ENCODE measurements around the gene LDHD. TPM values are rescaled to one million over a fixed set of nuclear protein-coding genes. Genes with fewer than 3 reads are reported as not detected.

LDHD gene
- total and polyA plus RNA-seq, 7 donors = 2.5 to 114 (median 7.6) TPM

DNA sequence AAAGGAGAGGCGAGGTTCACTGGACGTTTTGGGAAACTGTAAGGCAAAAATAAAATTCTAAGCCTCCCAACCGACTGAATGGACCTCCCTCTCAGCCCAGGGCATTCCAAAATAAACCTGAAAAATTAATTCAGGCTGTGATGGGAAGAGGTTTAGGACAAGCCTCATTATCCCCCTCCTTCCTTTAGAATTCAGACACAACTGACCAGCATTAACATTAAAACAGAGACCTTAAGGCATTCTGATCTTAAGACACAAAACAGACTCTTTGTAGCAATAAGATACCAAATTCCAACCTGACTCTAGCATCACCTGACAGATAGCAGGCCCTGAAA, 298 bp upstream of the LDHD start:
- no peaks in the 10 kb centered on the region for H3K27me3 ChIP-seq
- no peak overlapping the region for H3K27ac ChIP-seq
- peaks cover 0 to 30% (median 10%) of the 10 kb centered on the region in 4 donors for H3K4me1 ChIP-seq
- no peak for DNase-seq
- H3K4me3 ChIP-seq = peak overlapping the region; percentile 39 to 59 (median 46)
- H3K36me3 ChIP-seq = no peaks in the 10 kb centered on the region
- peaks cover 0 to 4% (median under 1%) of the 10 kb centered on the region in 4 donors for H3K9me3 ChIP-seq
- TF ChIP-seq POLR2AphosphoS5 (IDR thresholded peaks at IDR 0.05) (no peak), EP300 (IDR thresholded peaks at IDR 0.05) (no peak), POLR2A (IDR thresholded peaks at IDR 0.05) (no peak)
- TF ChIP-seq, protein P1, sequence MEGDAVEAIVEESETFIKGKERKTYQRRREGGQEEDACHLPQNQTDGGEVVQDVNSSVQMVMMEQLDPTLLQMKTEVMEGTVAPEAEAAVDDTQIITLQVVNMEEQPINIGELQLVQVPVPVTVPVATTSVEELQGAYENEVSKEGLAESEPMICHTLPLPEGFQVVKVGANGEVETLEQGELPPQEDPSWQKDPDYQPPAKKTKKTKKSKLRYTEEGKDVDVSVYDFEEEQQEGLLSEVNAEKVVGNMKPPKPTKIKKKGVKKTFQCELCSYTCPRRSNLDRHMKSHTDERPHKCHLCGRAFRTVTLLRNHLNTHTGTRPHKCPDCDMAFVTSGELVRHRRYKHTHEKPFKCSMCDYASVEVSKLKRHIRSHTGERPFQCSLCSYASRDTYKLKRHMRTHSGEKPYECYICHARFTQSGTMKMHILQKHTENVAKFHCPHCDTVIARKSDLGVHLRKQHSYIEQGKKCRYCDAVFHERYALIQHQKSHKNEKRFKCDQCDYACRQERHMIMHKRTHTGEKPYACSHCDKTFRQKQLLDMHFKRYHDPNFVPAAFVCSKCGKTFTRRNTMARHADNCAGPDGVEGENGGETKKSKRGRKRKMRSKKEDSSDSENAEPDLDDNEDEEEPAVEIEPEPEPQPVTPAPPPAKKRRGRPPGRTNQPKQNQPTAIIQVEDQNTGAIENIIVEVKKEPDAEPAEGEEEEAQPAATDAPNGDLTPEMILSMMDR (IDR thresholded peaks at IDR 0.05) = no peak
- intact Hi-C loops (cut with DNase I) = loop anchor here (2.0 to 10.0 kb wide), 2 partner anchors 32 to 512 kb away; partner anchors contain the start of genes GLG1 and ZFP1
- 50 to 65% methylated on average over 3 of the region's 3 CpGs for WGBS, 2 donors

DNA sequence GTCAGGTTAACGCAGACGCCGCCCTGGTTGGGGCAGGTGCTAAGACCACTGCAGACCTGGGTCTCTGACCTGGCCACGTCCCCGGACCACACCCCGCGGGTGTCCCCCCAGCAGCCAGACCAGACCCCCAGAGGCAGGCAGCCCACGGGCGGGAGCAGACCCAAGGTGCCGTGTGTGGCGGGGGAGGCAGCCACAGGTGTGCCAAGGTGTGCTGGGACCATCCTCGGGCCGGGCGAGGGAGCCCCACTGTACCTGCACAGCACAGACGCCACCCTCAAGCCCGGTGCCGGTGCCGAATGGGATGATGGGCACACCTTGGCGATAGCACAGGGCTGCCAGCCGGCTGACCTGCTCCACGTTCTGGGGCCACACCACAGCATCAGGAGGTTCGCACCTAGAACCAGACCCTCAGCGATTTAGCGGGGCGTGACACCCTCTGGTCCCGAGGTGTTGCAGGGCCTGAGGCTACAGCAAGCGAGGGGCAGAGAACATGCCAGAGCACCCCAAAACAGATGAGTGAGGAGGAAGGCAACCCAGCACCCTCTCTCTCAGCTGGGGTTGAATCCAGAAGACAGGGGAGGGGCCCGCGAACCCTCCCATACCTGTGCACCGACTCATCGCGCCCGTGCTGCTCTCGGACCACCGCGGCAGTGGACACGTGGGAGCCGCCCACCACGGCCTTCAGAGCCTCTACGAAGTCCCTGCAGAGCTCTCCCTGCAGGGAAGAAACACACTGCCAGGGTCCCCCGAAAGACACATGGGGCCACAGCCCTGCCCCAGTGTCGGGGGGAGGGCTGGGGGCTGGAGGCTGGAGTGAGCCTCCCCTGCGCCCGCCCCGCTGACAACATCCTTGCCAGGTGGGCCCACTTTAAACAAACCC, 1.4 kb downstream of the LDHD start:
- TF ChIP-seq POLR2A (IDR thresholded peaks at IDR 0.05) = no peak
- no peak for DNase-seq
- H3K4me3 ChIP-seq = peak overlapping the region in 1 of 4 donors; percentile 59
- H3K27ac ChIP-seq = no peak overlapping the region
- no peaks in the 10 kb centered on the region for H3K36me3 ChIP-seq
- no peaks in the 10 kb centered on the region for H3K9me3 ChIP-seq
- H3K4me1 ChIP-seq = peaks cover 0 to 47% (median 26%) of the 10 kb centered on the region in 4 donors
- WGBS, 2 donors = 89 to 93% methylated on average over 45 of the region's 45 CpGs
- no peaks in the 10 kb centered on the region for H3K27me3 ChIP-seq
- intact Hi-C loops (cut with DNase I) = loop anchor here (10.0 kb wide), 1 partner anchor 510 kb away; the partner anchor contains the start of gene GLG1

DNA sequence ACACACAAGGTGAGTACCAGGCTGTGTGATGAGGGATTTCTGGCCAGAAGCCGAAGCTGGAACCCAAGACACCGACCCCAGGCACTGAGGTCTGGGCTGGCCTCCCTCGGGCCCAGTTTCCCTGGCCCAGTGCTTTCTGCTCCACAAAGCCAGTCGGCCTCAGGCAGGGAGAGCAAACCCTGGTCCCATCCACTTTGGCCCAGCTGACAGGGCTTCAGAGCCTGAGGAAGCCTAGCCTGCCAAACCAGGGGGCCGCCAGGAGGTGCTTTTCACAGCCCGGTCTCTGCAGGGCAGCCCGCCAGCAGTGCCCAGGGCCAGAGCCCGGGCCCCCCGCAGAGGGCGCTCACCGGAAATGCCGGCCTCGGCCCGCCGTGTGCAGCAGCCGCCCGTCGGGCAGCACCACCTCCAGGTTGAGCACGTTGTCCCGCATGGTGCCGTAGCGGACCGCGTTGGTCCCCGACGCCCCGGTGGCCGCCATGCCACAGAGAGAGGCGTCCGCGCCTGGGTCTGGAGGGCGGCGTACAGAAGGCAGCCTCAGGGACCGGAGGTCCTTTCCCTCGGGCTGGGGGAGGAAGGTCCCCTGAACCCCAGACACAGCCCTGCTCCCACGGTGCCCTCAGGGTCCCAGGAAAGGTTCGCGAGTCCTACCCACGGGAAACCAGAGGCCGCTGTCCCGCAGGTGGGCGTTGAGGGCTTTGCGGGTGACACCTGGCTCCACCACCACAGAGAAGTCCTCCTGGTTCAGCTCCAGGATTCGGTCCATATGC, 2.2 kb downstream of the LDHD start:
- peaks cover 0 to 55% (median 35%) of the 10 kb centered on the region in 4 donors for H3K4me1 ChIP-seq
- TF ChIP-seq EP300 (IDR thresholded peaks at IDR 0.05) = no peak
- TF ChIP-seq, protein P1 (IDR thresholded peaks at IDR 0.05) = no peak
- TF ChIP-seq POLR2AphosphoS5 (IDR thresholded peaks at IDR 0.05) = no peak
- TF ChIP-seq POLR2A (IDR thresholded peaks at IDR 0.05) = no peak
- no peak overlapping the region for H3K27ac ChIP-seq
- H3K4me3 ChIP-seq = no peak overlapping the region
- no peaks in the 10 kb centered on the region for H3K27me3 ChIP-seq
- no peaks in the 10 kb centered on the region for H3K36me3 ChIP-seq
- H3K9me3 ChIP-seq = no peaks in the 10 kb centered on the region
- no peak for DNase-seq
- 94 to 95% methylated on average over 44 of the region's 44 CpGs for WGBS, 2 donors
- intact Hi-C loops (cut with DNase I) = loop anchor here (10.0 kb wide), 1 partner anchor 510 kb away; the partner anchor contains the start of gene GLG1

DNA sequence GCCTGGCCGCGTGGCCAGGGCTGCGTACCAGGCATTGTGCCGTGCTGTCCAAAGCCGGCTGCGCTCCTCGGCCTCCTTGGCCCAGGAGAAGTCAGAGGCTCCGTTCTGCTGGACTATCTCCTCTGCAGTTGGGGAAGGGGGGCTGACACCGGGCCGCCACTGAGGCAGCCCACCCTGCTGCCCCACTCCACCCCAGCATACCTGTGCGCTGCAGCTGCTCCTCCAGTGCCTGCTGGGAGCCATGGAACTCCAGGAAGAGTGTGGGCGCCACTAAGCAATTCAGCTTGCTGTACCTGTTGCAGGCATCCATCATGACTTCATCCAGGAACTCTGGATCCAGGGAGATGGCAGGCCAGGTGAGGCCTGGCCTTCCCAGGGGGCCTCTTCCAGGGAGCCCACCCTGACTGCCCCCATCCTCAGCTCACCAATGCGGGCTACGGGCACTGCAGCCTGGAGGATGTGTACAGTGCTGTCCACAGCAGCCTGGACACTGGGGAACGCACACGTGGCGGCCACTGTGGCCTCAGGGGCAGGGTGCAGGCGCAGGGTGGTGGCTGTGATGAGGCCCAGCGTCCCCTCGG, 2.9 kb downstream of the LDHD start:
- TF ChIP-seq, protein P1 (IDR thresholded peaks at IDR 0.05) = no peak
- TF ChIP-seq POLR2AphosphoS5 (IDR thresholded peaks at IDR 0.05) (no peak), EP300 (IDR thresholded peaks at IDR 0.05) (no peak), POLR2A (IDR thresholded peaks at IDR 0.05) (no peak)
- Histone ChIP-seq H3K27ac (no peak overlapping the region), H3K4me1 (peaks cover 0 to 62% (median 42%) of the 10 kb centered on the region in 4 donors), H3K9me3 (no peaks in the 10 kb centered on the region), H3K4me3 (no peak overlapping the region), H3K27me3 (no peaks in the 10 kb centered on the region), H3K36me3 (no peaks in the 10 kb centered on the region)
- intact Hi-C loops (cut with DNase I) = loop anchor here (10.0 kb wide), 1 partner anchor 509 kb away; the partner anchor contains the start of gene GLG1
- no peak for DNase-seq
- WGBS, 2 donors = 88 to 93% methylated on average over 20 of the region's 20 CpGs
